ENCODE results near the gene AZU1. TPM values are rescaled to one million over a fixed set of nuclear protein-coding genes. Genes with fewer than 3 reads are reported as not detected.

Gene AZU1
- total and polyA plus RNA-seq, 2 of the 8 experiments (the other 6 are each of a cell fraction or from before 2014, with no cell fraction given) = 0.80 to 1.3 TPM

DNA sequence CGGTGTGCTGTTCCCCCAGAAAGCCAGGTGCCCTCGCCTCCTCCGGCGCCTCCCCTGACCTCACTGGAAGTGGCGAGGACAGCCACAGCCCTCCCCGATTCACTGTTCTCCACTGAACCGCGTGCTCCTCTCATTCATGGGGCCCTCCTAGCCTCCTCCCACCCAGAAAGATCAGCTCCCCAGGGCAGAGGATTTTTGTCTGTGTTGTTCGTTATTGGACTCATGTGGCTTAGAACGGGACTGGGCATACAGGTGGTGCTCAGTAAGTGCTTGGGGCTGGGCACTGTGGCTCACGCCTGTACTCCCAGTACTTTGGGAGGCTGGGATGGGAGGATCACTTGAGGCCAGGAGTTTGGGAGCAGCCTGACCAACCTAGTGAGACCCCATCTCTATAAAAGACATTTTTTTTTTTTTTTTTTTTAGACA, 16.9 kb downstream of the AZU1 start:
- no peak for TF ChIP-seq ZNF274 (IDR thresholded peaks at IDR 0.05; ENCODE audit: borderline replicate concordance, extremely low read depth, low read length)
- TF ChIP-seq KDM1A (IDR thresholded peaks at IDR 0.05; ENCODE audit: borderline replicate concordance, low read length) = 0 out of 2 replicates have a peak, but pooled peaks have one; percentile 29
- peak; percentile 50; the same call in 1 of the 2 replicates for TF ChIP-seq MAX (IDR thresholded peaks at IDR 0.05)
- CTCF ChIA-PET (ENCODE audit: partially characterized antibody) = interaction anchor here (0.7 to 3.1 kb wide), 3 partner anchors 11 to 72 kb away, joined by 3 to 18 read pairs (median 3); no protein-coding TSS in a partner anchor
- no peak overlapping the region; a peak in 1 of 7 replicates for H3K9ac ChIP-seq (replicated peaks in 1 of 4; ENCODE audit: extremely low read depth in 1 of 4, low read depth in 3 of 4, low read length in 3 of 4)
- DNase-seq (ENCODE audit: low read depth in 1 of 2, low spot score in 2 of 2) (no peak), FAIRE-seq (no peak)
- POLR2A ChIA-PET (ENCODE audit: partially characterized antibody) = no interaction called here
- no peak overlapping the region; the same call in 1 of the 2 replicates for H2AFZ ChIP-seq (ENCODE audit: low read length)
- H4K91ac ChIP-seq (replicated peaks; ENCODE audit: insufficient read length, low read length) = no peak overlapping the region
- no peak overlapping the region for H2BK120ac ChIP-seq (replicated peaks; ENCODE audit: low read depth, low read length)
- H2AK5ac ChIP-seq (ENCODE audit: low read depth, low read length) = no peak overlapping the region
- H3K14ac ChIP-seq (ENCODE audit: insufficient read length) = peak overlapping the region; percentile 94
- H3K4me2 ChIP-seq (ENCODE audit: insufficient read depth in 1 of 2, low read depth in 2 of 2, low read length in 2 of 2) = no peak overlapping the region; a peak in 1 of 4 replicates
- no peaks in the 10 kb centered on the region for H3K79me1 ChIP-seq (ENCODE audit: low read depth, low read length)
- H3K23ac ChIP-seq (ENCODE audit: insufficient read length) = no peak overlapping the region
- H3K4ac ChIP-seq (replicated peaks; ENCODE audit: insufficient read length, low read depth, low read length) = peak overlapping the region; percentile 78
- no peak overlapping the region for H2BK12ac ChIP-seq (ENCODE audit: low read depth, low read length)
- peaks cover 6% of the 10 kb centered on the region; the same call in 1 of the 2 replicates for H3K23me2 ChIP-seq (ENCODE audit: low read depth, low read length)
- peaks cover 7 to 21% (median 16%) of the 10 kb centered on the region in 4 experiments for H3K27me3 ChIP-seq (replicated peaks in 1 of 4; ENCODE audit: control insufficient read depth in 3 of 4, extremely low read depth in 1 of 4, insufficient read depth in 3 of 4, low read length in 3 of 4)
- H3K9me3 ChIP-seq (ENCODE audit: insufficient read depth in 2 of 2, low read depth in 1 of 2, low read length in 1 of 2) = no peaks in the 10 kb centered on the region
- WGBS, 2 experiments (ENCODE audit: extremely low coverage in 1 of 2, insufficient coverage in 1 of 2, insufficient read length in 1 of 2, insufficient replicate concordance in 2 of 2, low coverage in 1 of 2, low lambda C conversion rate in 2 of 2, missing lambda C conversion rate in 1 of 2) = 58% methylated on average over 9 of the region's 11 CpGs; no CpG with 5 or more reads in 1 of the 2 experiments
- no peak overlapping the region for H3K27ac ChIP-seq (ENCODE audit: low read depth, low read length)
- no peak overlapping the region for H2BK15ac ChIP-seq (ENCODE audit: low read length)
- no peak overlapping the region for H4K8ac ChIP-seq (ENCODE audit: extremely low read depth, insufficient read depth, low read length)
- H4K5ac ChIP-seq (ENCODE audit: insufficient read length, low read depth, low read length) = peak overlapping the region; percentile 60
- H3K4me1 ChIP-seq (replicated peaks in 1 of 4; ENCODE audit: control insufficient read depth in 3 of 4, insufficient read depth in 4 of 4, low read length in 3 of 4) = peaks cover 0 to 6% (median 4%) of the 10 kb centered on the region in 4 experiments; a peak in 4 of 7 replicates
- H2BK20ac ChIP-seq (ENCODE audit: low read length) = no peak overlapping the region
- no peaks in the 10 kb centered on the region for H3K79me2 ChIP-seq (ENCODE audit: control insufficient read depth in 1 of 2, insufficient read depth in 2 of 2, low read length in 2 of 2)
- no peaks in the 10 kb centered on the region for H3K36me3 ChIP-seq (ENCODE audit: control insufficient read depth in 2 of 4, insufficient read depth in 4 of 4, low read length in 3 of 4)
- H3K18ac ChIP-seq (ENCODE audit: extremely low read depth, low read length) = no peak overlapping the region
- H2BK5ac ChIP-seq (ENCODE audit: low read depth, low read length) = no peak overlapping the region
- H4K20me1 ChIP-seq (replicated peaks in 1 of 2; ENCODE audit: control insufficient read depth in 1 of 2, insufficient read depth in 2 of 2, low read length in 2 of 2) = no peaks in the 10 kb centered on the region
- H3K4me3 ChIP-seq (ENCODE audit: extremely low read depth in 1 of 4, insufficient read depth in 2 of 4, low read depth in 3 of 4, low read length in 4 of 4) = no peak overlapping the region
- no peak overlapping the region for H3K56ac ChIP-seq (replicated peaks; ENCODE audit: insufficient read length, low read depth, low read length)
